Smooth muscle cell of the brain vasculature (primary cell): Measurements from ENCODE around the gene PALM.
"Not testable (repeated sequence)": the region's sequence is repeated elsewhere in the genome, so short reads cannot be mapped to it uniquely, and the experiment has no call there.

Experiments used
- DNase-seq: peaks from one replicate; pipeline ENCODE4 v3.0.0-alpha.2; 2012; ENCODE audit warnings: low read depth, low spot score

The PALM gene

GRCh38 chr19:709196-709964 is 645 bp downstream of the PALM start:
- DNase-seq = no peak

GRCh38 chr19:709965-710571 is 1.3 kb downstream of the PALM start:
- no peak for DNase-seq

- no peak for DNase-seq
Measured at GRCh38 chr19:710767-711166, 2.0 kb downstream of the PALM start.

GRCh38 chr19:711254-711653 is 2.5 kb downstream of the PALM start:
- no peak for DNase-seq

- no peak for DNase-seq
Measured at GRCh38 chr19:715347-715746, 6.6 kb downstream of the PALM start.

GRCh38 chr19:718251-718951 is 9.7 kb downstream of the PALM start:
- no peak for DNase-seq

GRCh38 chr19:718991-719512 is 10.3 kb downstream of the PALM start:
- DNase-seq = no peak

- DNase-seq = no peak
Measured at GRCh38 chr19:719636-720344, 11.1 kb downstream of the PALM start.

GRCh38 chr19:720345-721160 is 11.8 kb downstream of the PALM start:
- no peak for DNase-seq

GRCh38 chr19:722553-723101 is 13.9 kb downstream of the PALM start:
- no peak for DNase-seq

GRCh38 chr19:723247-723646 is 14.5 kb downstream of the PALM start:
- no peak for DNase-seq

GRCh38 chr19:723714-724113 is 15.0 kb downstream of the PALM start:
- DNase-seq = no peak

- no peak for DNase-seq
Measured at GRCh38 chr19:725461-726089, 16.8 kb downstream of the PALM start.

GRCh38 chr19:726993-727956 is 18.5 kb downstream of the PALM start:
- DNase-seq = no peak

- no peak for DNase-seq
Measured at GRCh38 chr19:728011-728410, 19.3 kb downstream of the PALM start.

GRCh38 chr19:729564-729963 is 20.8 kb downstream of the PALM start:
- DNase-seq = not testable (repeated sequence)

GRCh38 chr19:729965-730668 is 21.4 kb downstream of the PALM start:
- DNase-seq = no peak

- no peak for DNase-seq
Measured at GRCh38 chr19:731000-731399, 22.3 kb downstream of the PALM start.
